Measurements from ENCODE around the gene GPR157.

DNA sequence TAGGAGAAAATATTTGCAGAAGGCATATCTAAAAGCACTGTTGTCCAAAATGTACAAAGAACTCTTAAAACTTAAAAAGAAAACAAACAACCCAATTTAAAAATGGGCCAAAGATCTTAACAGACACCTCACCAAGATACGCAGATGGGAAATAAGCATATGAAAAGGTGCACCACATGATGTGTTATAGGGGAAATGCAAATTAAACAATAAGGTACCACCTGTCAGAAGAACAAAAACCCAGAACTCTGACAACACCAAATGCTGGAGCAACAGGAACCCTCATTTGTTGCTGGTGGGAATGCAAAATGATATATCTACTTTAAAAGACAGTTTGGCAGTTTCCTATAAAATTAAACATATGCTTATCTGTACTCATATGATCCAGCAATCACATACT lies 77.5 kb downstream of the GPR157 start:
- TF ChIP-seq CTCF (IDR thresholded peaks at IDR 0.05) (no peak), POLR2A (IDR thresholded peaks at IDR 0.05) (no peak), EP300 (IDR thresholded peaks at IDR 0.05; ENCODE audit: low read depth) (no peak)

Data from transverse colon (tissue), 3 donors.